WTC11 (cell line): Measurements from ENCODE around the gene SLCO2A1. TPM values are rescaled to one million over a fixed set of nuclear protein-coding genes. Genes with fewer than 3 reads are reported as not detected.

ENCODE experiments used
- ATAC-seq: fragments of 200-7000 bp; cut with Tn5 transposase; 2 replicates; pipeline ENCODE4 v1.10.0; 2021; ENCODE audit warnings: mild to moderate bottlenecking, moderate library complexity
- CTCF ChIA-PET: fragments of 300-600 bp; sonication (Branson Sonifier 250); formaldehyde crosslinking; loops from one replicate; lab custom pipeline; 2021; ENCODE audit warnings: antibody characterized with exemption; lab: Charles Lee
- POLR2A ChIA-PET: fragments of 350-600 bp; sonication (Branson Sonifier 250); formaldehyde crosslinking; loops from one replicate; lab custom pipeline; 2021; ENCODE audit warnings: antibody characterized with exemption; lab: Charles Lee
- DNase-seq: peaks from one replicate; pipeline ENCODE4 v3.0.0; 2021; ENCODE audit warnings: low spot score
- H3K27ac Mint-ChIP-seq: 2 replicates; pipeline ENCODE4 v1.8.0; 2021; ENCODE audit warnings: mixed read lengths
- H3K27me3 Mint-ChIP-seq: 2 replicates; pipeline ENCODE4 v1.8.0; 2021; ENCODE audit warnings: low read depth, mild to moderate bottlenecking, moderate library complexity, mixed read lengths
- H3K36me3 Mint-ChIP-seq: 2 replicates; pipeline ENCODE4 v1.8.0; 2021; ENCODE audit warnings: mixed read lengths
- H3K4me1 Mint-ChIP-seq: 2 replicates; pipeline ENCODE4 v1.8.0; 2022; ENCODE audit warnings: mixed read lengths
- H3K4me3 Mint-ChIP-seq: 2 replicates; pipeline ENCODE4 v1.8.0; 2021; ENCODE audit warnings: mild to moderate bottlenecking, moderate library complexity, mixed read lengths
- H3K9me3 Mint-ChIP-seq: 2 replicates; pipeline ENCODE4 v1.8.0; 2021; ENCODE audit warnings: mixed read lengths
- CDX4 ChIP-seq: fragments of 250-450 bp; sonication (Bioruptor Pico); IDR thresholded peaks from 2 replicates; pipeline ENCODE4 v1.9.0; 2021; ENCODE audit warnings: moderate library complexity, mild to moderate bottlenecking, inconsistent platforms, borderline replicate concordance
- ETV6 ChIP-seq: sonication (generic); formaldehyde crosslinking; IDR thresholded peaks from 2 replicates; pipeline ENCODE4 v1.8.1; 2022; ENCODE audit warnings: mild to moderate bottlenecking, missing genetic modification reagents
- FOXJ3 ChIP-seq: sonication (generic); formaldehyde crosslinking; IDR thresholded peaks from 2 replicates; pipeline ENCODE4 v1.9.0; 2021; ENCODE audit warnings: missing genetic modification reagents, mild to moderate bottlenecking, borderline replicate concordance
- FOXP4 ChIP-seq: sonication (generic); formaldehyde crosslinking; IDR thresholded peaks from 2 replicates; pipeline ENCODE4 v1.8.0; 2022; ENCODE audit warnings: mild to moderate bottlenecking, missing genetic modification reagents
- HMGA2 ChIP-seq: fragments of 250-450 bp; sonication (Bioruptor Pico); IDR thresholded peaks from 2 replicates; pipeline ENCODE4 v1.4.0; 2021; ENCODE audit warnings: mild to moderate bottlenecking, moderate library complexity
- IRF2 ChIP-seq: sonication (generic); formaldehyde crosslinking; IDR thresholded peaks from 2 replicates; pipeline ENCODE4 v1.8.0; 2022; ENCODE audit warnings: low read depth, missing genetic modification reagents, borderline replicate concordance
- NFATC4 ChIP-seq: fragments of 250-450 bp; sonication (Bioruptor Pico); IDR thresholded peaks from 2 replicates; pipeline ENCODE4 v1.9.0; 2021; ENCODE audit warnings: mild to moderate bottlenecking
- OVOL2 ChIP-seq: fragments of 250-450 bp; sonication (Bioruptor Pico); IDR thresholded peaks from 2 replicates; pipeline ENCODE4 v1.9.0; 2021; ENCODE audit warnings: mild to moderate bottlenecking, borderline replicate concordance
- RELA ChIP-seq: sonication (generic); formaldehyde crosslinking; IDR thresholded peaks from 2 replicates; pipeline ENCODE4 v1.8.1; 2022; ENCODE audit warnings: missing genetic modification reagents, mild to moderate bottlenecking, borderline replicate concordance
- SMAD3 ChIP-seq: sonication (generic); formaldehyde crosslinking; IDR thresholded peaks from 2 replicates; pipeline ENCODE4 v1.8.0; 2022; ENCODE audit warnings: missing genetic modification reagents, mild to moderate bottlenecking, borderline replicate concordance
- SOX15 ChIP-seq: fragments of 250-450 bp; sonication (Bioruptor Pico); IDR thresholded peaks from 2 replicates; pipeline ENCODE4 v1.9.0; 2021; ENCODE audit warnings: mild to moderate bottlenecking
- TCF7 ChIP-seq: sonication (generic); formaldehyde crosslinking; IDR thresholded peaks from 2 replicates; pipeline ENCODE4 v1.8.0; 2022; ENCODE audit warnings: mild to moderate bottlenecking, low read depth, missing genetic modification reagents, moderate library complexity
- TEAD1 ChIP-seq: sonication (generic); formaldehyde crosslinking; IDR thresholded peaks from 2 replicates; pipeline ENCODE4 v1.8.0; 2022; ENCODE audit warnings: mild to moderate bottlenecking, missing genetic modification reagents
- USF1 ChIP-seq: sonication (generic); formaldehyde crosslinking; IDR thresholded peaks from 2 replicates; pipeline ENCODE4 v1.8.0; 2022; ENCODE audit warnings: mild to moderate bottlenecking, missing genetic modification reagents
- ZNF138 ChIP-seq: sonication (generic); formaldehyde crosslinking; conservative IDR thresholded peaks from 2 replicates; pipeline ENCODE4 v1.8.1; 2022; ENCODE audit warnings: mild to moderate bottlenecking, moderate library complexity, missing genetic modification reagents
- ZNF425 ChIP-seq: fragments of 250-450 bp; sonication (Bioruptor Pico); conservative IDR thresholded peaks from 2 replicates; pipeline ENCODE4 v1.9.0; 2021; ENCODE audit warnings: mild to moderate bottlenecking
- ZSCAN18 ChIP-seq: fragments of 250-450 bp; sonication (Bioruptor Pico); IDR thresholded peaks from 2 replicates; pipeline ENCODE4 v2.1.2; 2022; ENCODE audit warnings: mild to moderate bottlenecking, moderate library complexity
- total RNA-seq: library from RNA; stranded (reverse); gene quantifications from 3 replicates; pipeline ENCODE4 v1.2.3, GENCODE V29; 2021

SLCO2A1 gene
- total RNA-seq, 1 experiment from 2014 or later = 3.3 TPM

- DNase-seq (no peak), ATAC-seq (peak; percentile 82)
- Mint-ChIP-seq H3K4me3 (no peak overlapping the region), H3K4me1 (peaks cover 19% of the 10 kb centered on the region), H3K36me3 (no peaks in the 10 kb centered on the region), H3K27me3 (peaks cover 5% of the 10 kb centered on the region; the same call in 1 of the 2 replicates), H3K27ac (no peak overlapping the region), H3K9me3 (no peaks in the 10 kb centered on the region)
- ChIA-PET POLR2A (no interaction called here), CTCF (no interaction called here)
- TF ChIP-seq SOX15 (CRISPR knock-in tag) = no peak
- TF ChIP-seq USF1 = no peak
- TF ChIP-seq ETV6 (CRISPR knock-in tag) = no peak
- no peak for TF ChIP-seq RELA (CRISPR knock-in tag)
- TF ChIP-seq CDX4 (CRISPR knock-in tag) = no peak
- no peak for TF ChIP-seq ZSCAN18
- TF ChIP-seq FOXJ3 = no peak
- no peak for TF ChIP-seq IRF2 (CRISPR knock-in tag)
- TF ChIP-seq FOXP4 (CRISPR knock-in tag) = no peak
Observed at GRCh38 chr3:133996251-133996661, 33.5 kb downstream of the SLCO2A1 start.

- H3K36me3 Mint-ChIP-seq = no peaks in the 10 kb centered on the region
- DNase-seq (no peak), ATAC-seq (no peak)
- peaks cover 19% of the 10 kb centered on the region for H3K4me1 Mint-ChIP-seq
- no peak overlapping the region for H3K4me3 Mint-ChIP-seq
- H3K9me3 Mint-ChIP-seq = no peaks in the 10 kb centered on the region
- TF ChIP-seq TCF7 (CRISPR knock-in tag) = no peak
- TF ChIP-seq, all 79 proteins: peak for 0
- Mint-ChIP-seq H3K27me3 (peaks cover 5% of the 10 kb centered on the region; the same call in 1 of the 2 replicates), H3K27ac (no peak overlapping the region)
- POLR2A ChIA-PET = no interaction called here
- CTCF ChIA-PET = interaction anchor here (1.7 kb wide), 1 partner anchor 30 kb away, joined by 6 read pairs; no protein-coding TSS in a partner anchor
Observed at GRCh38 chr3:133995264-133995663, 34.5 kb downstream of the SLCO2A1 start.

GRCh38 chr3:133994166-133994890 is 35.4 kb downstream of the SLCO2A1 start:
- H3K36me3 Mint-ChIP-seq = no peaks in the 10 kb centered on the region
- ATAC-seq (no peak), DNase-seq (no peak)
- peaks cover 26% of the 10 kb centered on the region for H3K4me1 Mint-ChIP-seq
- no peak for TF ChIP-seq SMAD3 (CRISPR knock-in tag)
- no peak for TF ChIP-seq IRF2 (CRISPR knock-in tag)
- no peak for TF ChIP-seq FOXJ3
- TF ChIP-seq TEAD1 = no peak
- no peak for TF ChIP-seq ZNF138 (CRISPR knock-in tag)
- TF ChIP-seq HMGA2 (CRISPR knock-in tag) = no peak
- no peak for TF ChIP-seq NFATC4 (CRISPR knock-in tag)
- no peak for TF ChIP-seq ZNF425 (CRISPR knock-in tag)
- TF ChIP-seq OVOL2 (CRISPR knock-in tag) = no peak
- TF ChIP-seq ETV6 (CRISPR knock-in tag) = no peak
- CTCF ChIA-PET = interaction anchor here (1.1 to 1.7 kb wide), 2 partner anchors 29 to 64 kb away, joined by 3 to 6 read pairs; no protein-coding TSS in a partner anchor
- H3K9me3 Mint-ChIP-seq = no peaks in the 10 kb centered on the region
- no peak overlapping the region for H3K27ac Mint-ChIP-seq
- POLR2A ChIA-PET = interaction anchor here (0.7 kb wide), 1 partner anchor 1268 kb away, joined by 3 read pairs; no protein-coding TSS in a partner anchor
- peaks cover 5% of the 10 kb centered on the region; the same call in 1 of the 2 replicates for H3K27me3 Mint-ChIP-seq
- H3K4me3 Mint-ChIP-seq = no peak overlapping the region
